ENCODE data around the gene LTBP1.

The LTBP1 gene

GRCh38 chr2:33131749-33132148, 185.0 kb downstream of the LTBP1 start:
- WGBS (ENCODE audit: extremely low coverage, insufficient coverage, low lambda C conversion rate) = no CpG with 5 or more reads among the region's 2 CpGs
- Histone ChIP-seq H3K27ac (ENCODE audit: low read depth, low read length) (no peak overlapping the region), H4K8ac (ENCODE audit: low read depth, low read length) (no peak overlapping the region), H2BK5ac (ENCODE audit: low read length) (no peak overlapping the region), H2AK5ac (ENCODE audit: low read length) (no peak overlapping the region), H3K18ac (ENCODE audit: low read length) (no peak overlapping the region), H4K5ac (ENCODE audit: low read length) (no peak overlapping the region), H3K79me1 (ENCODE audit: low read length) (no peaks in the 10 kb centered on the region), H3K27me3 (ENCODE audit: insufficient read depth, low read length, poor library complexity) (no peaks in the 10 kb centered on the region), H3K56ac (ENCODE audit: low read length) (no peak overlapping the region), H3K79me2 (ENCODE audit: control insufficient read depth, insufficient read depth, low read length) (no peaks in the 10 kb centered on the region), H2BK15ac (replicated peaks; ENCODE audit: low read depth) (no peak overlapping the region), H3K4me1 (ENCODE audit: control insufficient read depth, low read depth, low read length) (peaks cover 3% of the 10 kb centered on the region), H3K36me3 (ENCODE audit: control insufficient read depth, insufficient read depth, low read length) (no peaks in the 10 kb centered on the region), H3K4me2 (ENCODE audit: low read length) (no peak overlapping the region), H3K4ac (ENCODE audit: low read depth, low read length) (no peak overlapping the region), H3K23ac (ENCODE audit: low read length) (no peak overlapping the region), H2BK120ac (ENCODE audit: low read depth, low read length) (no peak overlapping the region), H3K9ac (ENCODE audit: low read length) (no peak overlapping the region), H3K4me3 (ENCODE audit: low read length) (no peak overlapping the region)
- DNase-seq = no peak

- Histone ChIP-seq H3K27ac (ENCODE audit: low read depth, low read length) (no peak overlapping the region), H3K9ac (ENCODE audit: low read length) (no peak overlapping the region), H4K5ac (ENCODE audit: low read length) (no peak overlapping the region), H3K27me3 (ENCODE audit: insufficient read depth, low read length, poor library complexity) (no peaks in the 10 kb centered on the region), H3K79me1 (ENCODE audit: low read length) (no peaks in the 10 kb centered on the region), H2AK5ac (ENCODE audit: low read length) (no peak overlapping the region), H3K79me2 (ENCODE audit: control insufficient read depth, insufficient read depth, low read length) (no peaks in the 10 kb centered on the region), H3K4me1 (ENCODE audit: control insufficient read depth, low read depth, low read length) (peaks cover 3% of the 10 kb centered on the region), H3K36me3 (ENCODE audit: control insufficient read depth, insufficient read depth, low read length) (no peaks in the 10 kb centered on the region), H4K8ac (ENCODE audit: low read depth, low read length) (no peak overlapping the region), H2BK5ac (ENCODE audit: low read length) (no peak overlapping the region), H3K56ac (ENCODE audit: low read length) (no peak overlapping the region), H3K18ac (ENCODE audit: low read length) (no peak overlapping the region), H3K4me2 (ENCODE audit: low read length) (no peak overlapping the region), H2BK120ac (ENCODE audit: low read depth, low read length) (no peak overlapping the region), H2BK15ac (replicated peaks; ENCODE audit: low read depth) (no peak overlapping the region), H3K4me3 (ENCODE audit: low read length) (no peak overlapping the region), H3K23ac (ENCODE audit: low read length) (no peak overlapping the region), H3K4ac (ENCODE audit: low read depth, low read length) (no peak overlapping the region)
- no CpG with 5 or more reads among the region's 7 CpGs for WGBS (ENCODE audit: extremely low coverage, insufficient coverage, low lambda C conversion rate)
- DNase-seq = no peak
Observed at GRCh38 chr2:33133454-33133952, 186.8 kb downstream of the LTBP1 start.

GRCh38 chr2:33134086-33134771, 187.5 kb downstream of the LTBP1 start:
- Histone ChIP-seq H4K5ac (ENCODE audit: low read length) (no peak overlapping the region), H3K27ac (ENCODE audit: low read depth, low read length) (no peak overlapping the region)
- no peak for DNase-seq

DNA sequence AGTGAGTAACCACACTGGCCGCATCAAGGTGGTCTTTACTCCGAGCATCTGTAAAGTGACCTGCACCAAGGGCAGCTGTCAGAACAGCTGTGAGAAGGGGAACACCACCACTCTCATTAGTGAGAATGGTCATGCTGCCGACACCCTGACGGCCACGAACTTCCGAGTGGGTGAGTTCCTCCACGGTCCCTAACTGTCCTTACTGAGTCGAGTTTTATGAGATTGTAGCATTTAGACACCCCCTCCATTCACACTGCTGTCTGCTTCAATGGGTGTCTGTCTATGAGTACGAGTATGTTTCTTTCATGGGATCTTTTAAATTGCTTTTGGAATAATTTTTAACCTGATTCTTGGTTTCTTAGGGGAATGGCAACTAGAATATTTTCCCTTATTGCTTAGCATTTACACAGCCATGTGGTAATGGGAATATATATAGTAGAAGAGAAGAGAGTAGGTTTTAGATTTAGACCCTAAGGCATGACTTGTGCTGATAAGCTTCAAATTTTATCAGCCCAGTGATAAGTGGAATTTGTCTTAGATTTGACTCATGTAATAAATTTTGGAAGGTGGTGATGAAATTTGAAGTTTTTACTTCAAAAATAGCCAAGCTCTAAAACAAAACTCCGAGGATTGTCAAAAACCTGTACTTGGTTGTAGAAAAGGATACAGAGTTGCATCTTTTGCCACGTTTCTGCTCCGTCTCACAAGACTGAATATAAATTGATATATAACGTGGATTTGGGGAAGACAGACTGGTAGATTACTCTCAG, 188.2 kb downstream of the LTBP1 start:
- no peak for DNase-seq
- H2BK15ac ChIP-seq (replicated peaks; ENCODE audit: low read depth) = no peak overlapping the region
- H3K4me2 ChIP-seq (ENCODE audit: low read length) = no peak overlapping the region
- no peak overlapping the region for H2BK120ac ChIP-seq (ENCODE audit: low read depth, low read length)
- no peak overlapping the region for H3K23ac ChIP-seq (ENCODE audit: low read length)
- no peak overlapping the region for H2AK5ac ChIP-seq (ENCODE audit: low read length)
- no CpG with 5 or more reads among the region's 13 CpGs for WGBS (ENCODE audit: extremely low coverage, insufficient coverage, low lambda C conversion rate)
- no peak overlapping the region for H3K27ac ChIP-seq (ENCODE audit: low read depth, low read length)
- no peak overlapping the region for H3K4ac ChIP-seq (ENCODE audit: low read depth, low read length)
- H4K8ac ChIP-seq (ENCODE audit: low read depth, low read length) = no peak overlapping the region
- no peaks in the 10 kb centered on the region for H3K79me1 ChIP-seq (ENCODE audit: low read length)
- H3K4me1 ChIP-seq (ENCODE audit: control insufficient read depth, low read depth, low read length) = peaks cover 3% of the 10 kb centered on the region
- no peaks in the 10 kb centered on the region for H3K36me3 ChIP-seq (ENCODE audit: control insufficient read depth, insufficient read depth, low read length)
- H4K5ac ChIP-seq (ENCODE audit: low read length) = no peak overlapping the region
- no peak overlapping the region for H3K18ac ChIP-seq (ENCODE audit: low read length)
- H3K9ac ChIP-seq (ENCODE audit: low read length) = no peak overlapping the region
- H2BK5ac ChIP-seq (ENCODE audit: low read length) = no peak overlapping the region
- no peak overlapping the region for H3K4me3 ChIP-seq (ENCODE audit: low read length)
- H3K27me3 ChIP-seq (ENCODE audit: insufficient read depth, low read length, poor library complexity) = no peaks in the 10 kb centered on the region
- no peak overlapping the region for H3K56ac ChIP-seq (ENCODE audit: low read length)
- no peaks in the 10 kb centered on the region for H3K79me2 ChIP-seq (ENCODE audit: control insufficient read depth, insufficient read depth, low read length)

More at GRCh38 chr2:33134086-33134771, 187.5 kb downstream of the LTBP1 start:
- H3K27me3 ChIP-seq (ENCODE audit: insufficient read depth, low read length, poor library complexity) = no peaks in the 10 kb centered on the region
- H3K56ac ChIP-seq (ENCODE audit: low read length) = no peak overlapping the region
- H2AK5ac ChIP-seq (ENCODE audit: low read length) = no peak overlapping the region
- no peak overlapping the region for H3K9ac ChIP-seq (ENCODE audit: low read length)
- no peak overlapping the region for H3K4me3 ChIP-seq (ENCODE audit: low read length)
- H3K4me1 ChIP-seq (ENCODE audit: control insufficient read depth, low read depth, low read length) = peaks cover 3% of the 10 kb centered on the region
- H3K36me3 ChIP-seq (ENCODE audit: control insufficient read depth, insufficient read depth, low read length) = no peaks in the 10 kb centered on the region
- H4K8ac ChIP-seq (ENCODE audit: low read depth, low read length) = no peak overlapping the region
- no peak overlapping the region for H3K4me2 ChIP-seq (ENCODE audit: low read length)
- no peak overlapping the region for H3K23ac ChIP-seq (ENCODE audit: low read length)
- H3K79me2 ChIP-seq (ENCODE audit: control insufficient read depth, insufficient read depth, low read length) = no peaks in the 10 kb centered on the region
- H2BK5ac ChIP-seq (ENCODE audit: low read length) = no peak overlapping the region
- no peak overlapping the region for H3K18ac ChIP-seq (ENCODE audit: low read length)
- no peak overlapping the region for H2BK120ac ChIP-seq (ENCODE audit: low read depth, low read length)
- no CpG with 5 or more reads among the region's 14 CpGs for whole genome bisulfite sequencing (ENCODE audit: extremely low coverage, insufficient coverage, low lambda C conversion rate)
- no peak overlapping the region for H2BK15ac ChIP-seq (replicated peaks; ENCODE audit: low read depth)
- H3K79me1 ChIP-seq (ENCODE audit: low read length) = no peaks in the 10 kb centered on the region
- no peak overlapping the region for H3K4ac ChIP-seq (ENCODE audit: low read depth, low read length)

DNA sequence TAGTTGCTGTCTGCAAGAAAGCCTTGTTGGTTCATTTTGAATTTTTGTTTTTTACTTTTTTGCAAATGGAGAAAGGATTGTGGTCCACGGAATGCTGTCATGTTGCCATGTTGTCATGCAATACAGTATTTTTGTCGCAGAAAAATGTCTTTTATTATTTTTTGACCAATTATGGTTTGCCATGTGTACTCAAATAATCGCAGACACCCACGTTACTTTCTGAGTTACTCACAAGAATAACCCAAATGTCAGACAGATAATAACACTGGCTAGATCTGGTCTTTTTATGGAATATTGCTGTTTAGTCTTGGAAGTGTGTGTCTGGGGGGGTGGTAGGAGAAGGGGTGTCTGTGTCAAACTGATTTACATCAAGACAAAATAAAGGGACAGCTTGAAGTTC, 188.9 kb downstream of the LTBP1 start:
- Histone ChIP-seq H3K56ac (ENCODE audit: low read length) (no peak overlapping the region), H3K79me2 (ENCODE audit: control insufficient read depth, insufficient read depth, low read length) (no peaks in the 10 kb centered on the region), H2BK15ac (replicated peaks; ENCODE audit: low read depth) (no peak overlapping the region), H4K5ac (ENCODE audit: low read length) (no peak overlapping the region), H3K4me1 (ENCODE audit: control insufficient read depth, low read depth, low read length) (peaks cover 3% of the 10 kb centered on the region), H3K9ac (ENCODE audit: low read length) (no peak overlapping the region), H4K8ac (ENCODE audit: low read depth, low read length) (no peak overlapping the region), H3K36me3 (ENCODE audit: control insufficient read depth, insufficient read depth, low read length) (no peaks in the 10 kb centered on the region), H3K4me3 (ENCODE audit: low read length) (no peak overlapping the region), H3K23ac (ENCODE audit: low read length) (no peak overlapping the region), H3K4me2 (ENCODE audit: low read length) (no peak overlapping the region), H3K79me1 (ENCODE audit: low read length) (no peaks in the 10 kb centered on the region), H2BK5ac (ENCODE audit: low read length) (no peak overlapping the region), H3K27ac (ENCODE audit: low read depth, low read length) (no peak overlapping the region), H3K18ac (ENCODE audit: low read length) (no peak overlapping the region), H2AK5ac (ENCODE audit: low read length) (no peak overlapping the region), H3K4ac (ENCODE audit: low read depth, low read length) (no peak overlapping the region), H3K27me3 (ENCODE audit: insufficient read depth, low read length, poor library complexity) (no peaks in the 10 kb centered on the region), H2BK120ac (ENCODE audit: low read depth, low read length) (no peak overlapping the region)
- WGBS (ENCODE audit: extremely low coverage, insufficient coverage, low lambda C conversion rate) = no CpG with 5 or more reads among the region's 4 CpGs
- DNase-seq = no peak

Data from mesendoderm (in vitro differentiated cells).